ENCODE results near the gene SH3RF3. TPM values are rescaled to one million over a fixed set of nuclear protein-coding genes. Genes with fewer than 3 reads are reported as not detected.

SH3RF3 gene
- total RNA-seq, 2 donors from 2014 or later: 8.0 to 8.8 TPM

GRCh38 chr2:109260116-109260855 lies 131.3 kb downstream of the SH3RF3 start:
- no peak overlapping the region for H3K27ac ChIP-seq
- no peaks in the 10 kb centered on the region for H3K27me3 ChIP-seq
- no peaks in the 10 kb centered on the region for H3K9me3 ChIP-seq
- peaks cover 0 to 58% of the 10 kb centered on the region in 2 donors for H3K4me1 ChIP-seq
- DNase-seq (ENCODE audit: low spot score): no peak
- H3K4me3 ChIP-seq: no peak overlapping the region
- TF ChIP-seq, protein P1, sequence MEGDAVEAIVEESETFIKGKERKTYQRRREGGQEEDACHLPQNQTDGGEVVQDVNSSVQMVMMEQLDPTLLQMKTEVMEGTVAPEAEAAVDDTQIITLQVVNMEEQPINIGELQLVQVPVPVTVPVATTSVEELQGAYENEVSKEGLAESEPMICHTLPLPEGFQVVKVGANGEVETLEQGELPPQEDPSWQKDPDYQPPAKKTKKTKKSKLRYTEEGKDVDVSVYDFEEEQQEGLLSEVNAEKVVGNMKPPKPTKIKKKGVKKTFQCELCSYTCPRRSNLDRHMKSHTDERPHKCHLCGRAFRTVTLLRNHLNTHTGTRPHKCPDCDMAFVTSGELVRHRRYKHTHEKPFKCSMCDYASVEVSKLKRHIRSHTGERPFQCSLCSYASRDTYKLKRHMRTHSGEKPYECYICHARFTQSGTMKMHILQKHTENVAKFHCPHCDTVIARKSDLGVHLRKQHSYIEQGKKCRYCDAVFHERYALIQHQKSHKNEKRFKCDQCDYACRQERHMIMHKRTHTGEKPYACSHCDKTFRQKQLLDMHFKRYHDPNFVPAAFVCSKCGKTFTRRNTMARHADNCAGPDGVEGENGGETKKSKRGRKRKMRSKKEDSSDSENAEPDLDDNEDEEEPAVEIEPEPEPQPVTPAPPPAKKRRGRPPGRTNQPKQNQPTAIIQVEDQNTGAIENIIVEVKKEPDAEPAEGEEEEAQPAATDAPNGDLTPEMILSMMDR (IDR thresholded peaks at IDR 0.05): no peak
- no peaks in the 10 kb centered on the region for H3K36me3 ChIP-seq

- no peak overlapping the region for H3K4me3 ChIP-seq
- H3K36me3 ChIP-seq: no peaks in the 10 kb centered on the region
- no peak for DNase-seq (ENCODE audit: low spot score)
These were observed 132.1 kb downstream of the SH3RF3 start for GRCh38 chr2:109260886-109261700.

DNA sequence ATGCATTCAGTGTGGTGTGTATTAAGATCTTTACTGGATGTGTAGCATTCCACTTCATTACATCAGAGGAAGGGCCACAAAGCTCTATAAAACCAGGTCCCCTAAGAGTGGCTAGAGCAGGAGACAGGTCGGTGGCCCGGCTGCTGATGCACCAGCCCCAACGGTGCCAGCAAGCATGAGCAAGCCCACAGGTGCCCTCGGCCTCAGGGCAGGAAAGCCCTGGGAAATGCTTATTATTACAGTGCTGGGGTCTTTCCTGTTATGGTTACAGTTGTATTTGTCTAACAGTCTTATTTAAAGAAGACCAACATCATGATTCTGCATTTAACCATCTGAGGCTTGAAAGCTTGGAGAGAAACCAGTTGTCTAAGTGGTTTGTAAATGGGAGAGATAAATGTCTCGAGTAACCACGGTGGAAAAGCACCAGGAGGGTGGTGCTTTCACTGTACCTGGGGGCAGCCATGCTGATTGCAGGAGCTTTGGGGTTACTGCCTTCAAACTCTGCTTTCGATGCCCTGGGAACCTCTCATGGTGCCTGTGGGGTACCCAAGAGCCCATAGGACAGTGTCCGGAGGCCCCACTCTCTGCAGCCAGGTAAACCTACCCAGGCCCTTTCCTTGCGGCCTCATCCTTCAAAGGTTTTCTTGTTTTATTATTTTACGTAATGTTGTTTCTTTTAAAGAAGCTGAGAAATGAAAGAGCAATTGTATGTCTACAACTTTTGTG lies 133.1 kb downstream of the SH3RF3 start:
- Histone ChIP-seq H3K9me3 (no peaks in the 10 kb centered on the region), H3K36me3 (no peaks in the 10 kb centered on the region), H3K27me3 (no peaks in the 10 kb centered on the region), H3K4me3 (no peak overlapping the region), H3K4me1 (peaks cover 0 to 64% of the 10 kb centered on the region in 2 donors), H3K27ac (no peak overlapping the region)
- TF ChIP-seq, protein P1 (IDR thresholded peaks at IDR 0.05): no peak
- DNase-seq (ENCODE audit: low spot score): no peak

More at GRCh38 chr2:109260886-109261700, 132.1 kb downstream of the SH3RF3 start:
- H3K9me3 ChIP-seq: no peaks in the 10 kb centered on the region
- no peak overlapping the region for H3K27ac ChIP-seq
- H3K4me1 ChIP-seq: peaks cover 0 to 62% of the 10 kb centered on the region in 2 donors
- TF ChIP-seq, protein P1 (IDR thresholded peaks at IDR 0.05): peak in 1 of 2 donors; percentile 28
- no peaks in the 10 kb centered on the region for H3K27me3 ChIP-seq

- no peak overlapping the region for H3K27ac ChIP-seq
- H3K4me1 ChIP-seq: peaks cover 0 to 41% of the 10 kb centered on the region in 2 donors
- no peak for DNase-seq (ENCODE audit: low spot score)
These were observed 135.8 kb downstream of the SH3RF3 start for GRCh38 chr2:109264595-109265328.

More at GRCh38 chr2:109264595-109265328, 135.8 kb downstream of the SH3RF3 start:
- Histone ChIP-seq H3K4me3 (no peak overlapping the region), H3K27me3 (no peaks in the 10 kb centered on the region), H3K36me3 (no peaks in the 10 kb centered on the region), H3K9me3 (no peaks in the 10 kb centered on the region)
- TF ChIP-seq, protein P1 (IDR thresholded peaks at IDR 0.05): no peak
